Activated CD8-positive, alpha-beta T cell treated with anti-CD3 and anti-CD28 coated beads for 36 hours (primary cell): ENCODE measurements around the gene NHS. TPM values are rescaled to one million over a fixed set of nuclear protein-coding genes. Genes with fewer than 3 reads are reported as not detected.

Experiments used
- ATAC-seq: fragments of 200-7000 bp; cut with Tn5 transposase; one replicate; pipeline ENCODE4 v1.10.0; 2021; ENCODE audit warnings: mild to moderate bottlenecking, moderate library complexity
- CTCF ChIA-PET: fragments of 350-600 bp; sonication (Branson Sonifier 250); formaldehyde crosslinking; loops from one replicate; lab custom pipeline; 2021; ENCODE audit warnings: antibody characterized with exemption; lab: Charles Lee
- POLR2A ChIA-PET: fragments of 350-600 bp; sonication (Branson Sonifier 250); formaldehyde crosslinking; loops from one replicate; lab custom pipeline; 2021; ENCODE audit warnings: antibody characterized with exemption; lab: Charles Lee
- DNase-seq: peaks from one replicate; pipeline ENCODE4 v3.0.0-alpha.2; 2020
- H3K27ac Mint-ChIP-seq: one replicate; pipeline ENCODE4 v1.8.0; 2021; ENCODE audit warnings: mild to moderate bottlenecking, mixed read lengths
- H3K27me3 Mint-ChIP-seq: one replicate; pipeline ENCODE4 v1.8.0; 2021; ENCODE audit warnings: mixed read lengths
- H3K36me3 Mint-ChIP-seq: one replicate; pipeline ENCODE4 v1.8.0; 2021; ENCODE audit warnings: low read depth, mixed read lengths
- H3K4me1 Mint-ChIP-seq: one replicate; pipeline ENCODE4 v1.8.0; 2021; ENCODE audit warnings: low read depth, mixed read lengths
- H3K4me3 Mint-ChIP-seq: one replicate; pipeline ENCODE4 v1.8.0; 2021; ENCODE audit warnings: mild to moderate bottlenecking, moderate library complexity, mixed read lengths
- H3K9me3 Mint-ChIP-seq: one replicate; pipeline ENCODE4 v1.8.0; 2021; ENCODE audit warnings: mixed read lengths
- intact Hi-C: fragments of 100-400 bp; cut with micrococcal nuclease; formaldehyde crosslinking; loops from one replicate; pipeline ENCODE4 v1.10.0; 2022
- total RNA-seq, 2 experiments: library from RNA; stranded (reverse); gene quantifications; one replicate each; pipeline ENCODE4 v1.2.3, GENCODE V29; 2021
- TF ChIP-seq, protein P1 (sequence below): fragments of 200-600 bp; IDR thresholded peaks from one replicate; pipeline ENCODE4 v1.8.0; 2022; ENCODE audit warnings: antibody characterized with exemption, mild to moderate bottlenecking

The NHS gene
- total RNA-seq, 2 experiments from 2014 or later: 6.9 to 7.3 TPM

DNA sequence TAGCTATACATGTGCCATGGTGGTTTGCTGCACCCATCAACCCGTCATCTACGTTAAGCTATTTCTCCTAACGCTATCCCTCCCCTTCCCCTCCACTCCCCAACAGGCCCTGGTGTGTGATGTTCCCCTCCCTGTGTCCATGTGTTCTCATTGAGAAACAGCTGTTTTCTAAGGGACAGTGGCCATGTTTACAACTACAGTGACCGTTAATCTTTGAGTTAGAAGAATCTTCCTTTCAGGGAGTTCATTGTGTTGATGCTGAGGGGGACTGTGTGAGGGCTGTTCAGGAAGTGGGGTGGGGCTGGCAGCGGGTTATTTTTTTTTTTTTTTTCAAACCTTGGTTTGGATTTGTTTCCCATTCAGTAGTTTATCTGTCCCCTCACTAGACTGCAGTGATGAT lies 179.9 kb downstream of the NHS start:
- ATAC-seq (no peak), DNase-seq (no peak)
- TF ChIP-seq, protein P1, sequence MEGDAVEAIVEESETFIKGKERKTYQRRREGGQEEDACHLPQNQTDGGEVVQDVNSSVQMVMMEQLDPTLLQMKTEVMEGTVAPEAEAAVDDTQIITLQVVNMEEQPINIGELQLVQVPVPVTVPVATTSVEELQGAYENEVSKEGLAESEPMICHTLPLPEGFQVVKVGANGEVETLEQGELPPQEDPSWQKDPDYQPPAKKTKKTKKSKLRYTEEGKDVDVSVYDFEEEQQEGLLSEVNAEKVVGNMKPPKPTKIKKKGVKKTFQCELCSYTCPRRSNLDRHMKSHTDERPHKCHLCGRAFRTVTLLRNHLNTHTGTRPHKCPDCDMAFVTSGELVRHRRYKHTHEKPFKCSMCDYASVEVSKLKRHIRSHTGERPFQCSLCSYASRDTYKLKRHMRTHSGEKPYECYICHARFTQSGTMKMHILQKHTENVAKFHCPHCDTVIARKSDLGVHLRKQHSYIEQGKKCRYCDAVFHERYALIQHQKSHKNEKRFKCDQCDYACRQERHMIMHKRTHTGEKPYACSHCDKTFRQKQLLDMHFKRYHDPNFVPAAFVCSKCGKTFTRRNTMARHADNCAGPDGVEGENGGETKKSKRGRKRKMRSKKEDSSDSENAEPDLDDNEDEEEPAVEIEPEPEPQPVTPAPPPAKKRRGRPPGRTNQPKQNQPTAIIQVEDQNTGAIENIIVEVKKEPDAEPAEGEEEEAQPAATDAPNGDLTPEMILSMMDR: no peak
- ChIA-PET POLR2A (no interaction called here), CTCF (interaction anchor here (1.9 kb wide), 1 partner anchor 19 kb away, joined by 5 read pairs; no protein-coding TSS in a partner anchor)
- Mint-ChIP-seq H3K27ac (no peak overlapping the region), H3K9me3 (no peaks in the 10 kb centered on the region), H3K36me3 (no peaks in the 10 kb centered on the region), H3K27me3 (no peaks in the 10 kb centered on the region), H3K4me3 (no peak overlapping the region), H3K4me1 (peaks cover 5% of the 10 kb centered on the region)
- intact Hi-C loops: no loop called here

DNA sequence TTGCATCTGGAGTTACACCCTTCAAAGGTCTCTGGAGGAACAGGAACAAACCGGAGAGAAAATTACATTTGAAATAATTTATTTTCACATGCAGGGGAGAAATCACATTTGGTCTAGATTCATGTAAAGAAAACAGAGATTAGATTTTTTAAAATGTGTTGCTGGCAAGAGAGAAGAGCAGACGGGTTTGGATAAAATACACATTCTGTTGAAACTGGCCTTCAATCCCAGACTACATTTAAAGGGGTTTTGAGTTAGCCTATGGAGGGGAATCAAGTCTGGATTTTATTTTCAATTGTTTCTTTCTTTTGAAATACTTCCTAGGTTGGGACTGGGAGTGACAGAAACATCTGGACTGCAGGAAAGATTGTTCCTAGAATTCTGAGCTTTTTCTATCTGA lies 180.8 kb downstream of the NHS start:
- ChIA-PET CTCF (no interaction called here), POLR2A (no interaction called here)
- no peaks in the 10 kb centered on the region for H3K9me3 Mint-ChIP-seq
- intact Hi-C loops: no loop called here
- H3K27me3 Mint-ChIP-seq: no peaks in the 10 kb centered on the region
- peaks cover 5% of the 10 kb centered on the region for H3K4me1 Mint-ChIP-seq
- TF ChIP-seq, protein P1: no peak
- no peaks in the 10 kb centered on the region for H3K36me3 Mint-ChIP-seq
- no peak for ATAC-seq
- no peak for DNase-seq
- no peak overlapping the region for H3K27ac Mint-ChIP-seq
- no peak overlapping the region for H3K4me3 Mint-ChIP-seq

DNA sequence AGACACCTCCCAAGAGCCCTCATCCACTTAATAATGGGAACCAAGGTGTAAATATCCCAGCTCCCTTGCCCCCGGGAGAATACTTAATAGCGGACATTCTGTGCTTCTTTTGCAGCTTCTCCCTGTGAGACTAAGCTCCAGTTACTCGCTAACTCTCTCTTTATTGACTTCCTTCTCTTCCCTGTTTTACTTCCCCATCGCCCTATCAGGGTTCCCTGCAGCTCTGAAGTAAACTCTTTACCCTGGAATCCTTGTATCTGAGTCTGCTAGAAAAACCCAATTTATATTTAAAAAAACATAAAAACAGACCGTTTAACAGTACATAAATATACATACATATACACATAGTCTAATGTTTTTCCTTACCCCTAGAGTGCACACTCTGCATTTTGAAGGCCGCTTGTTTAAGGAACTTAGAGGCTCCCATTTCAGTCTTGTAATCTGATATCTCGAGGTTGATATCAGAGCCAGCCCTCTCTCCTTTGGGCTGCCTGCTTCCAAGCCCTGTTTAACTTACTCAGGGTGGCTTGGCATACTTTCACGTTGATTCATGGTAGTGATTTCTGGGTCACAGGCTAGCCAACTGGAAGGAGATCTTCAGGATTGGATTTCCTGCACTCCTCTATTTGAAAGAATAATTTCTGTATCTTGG lies 184.9 kb downstream of the NHS start:
- no peak overlapping the region for H3K27ac Mint-ChIP-seq
- no peak for DNase-seq

DNA sequence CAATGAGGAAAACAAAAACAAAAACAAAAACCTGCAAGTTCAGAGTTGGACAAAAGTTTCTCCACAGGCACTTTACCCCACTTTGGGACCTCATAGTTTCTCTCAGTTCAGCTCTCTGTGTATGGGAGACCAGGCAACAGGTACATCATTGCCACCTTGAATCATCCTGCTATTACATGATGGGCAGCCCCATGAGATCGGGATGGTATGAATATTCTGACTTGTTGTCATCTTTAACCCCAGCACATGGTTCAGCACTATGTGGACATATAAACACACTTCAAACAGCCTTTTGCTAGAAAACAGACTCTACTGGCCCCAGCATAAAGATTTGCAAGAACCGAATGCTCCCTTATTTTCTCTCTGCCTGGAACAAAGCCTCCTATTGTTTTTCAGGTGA lies 185.4 kb downstream of the NHS start:
- Mint-ChIP-seq H3K27ac (no peak overlapping the region), H3K4me1 (peaks cover 10% of the 10 kb centered on the region), H3K36me3 (no peaks in the 10 kb centered on the region), H3K27me3 (no peaks in the 10 kb centered on the region), H3K4me3 (no peak overlapping the region), H3K9me3 (no peaks in the 10 kb centered on the region)
- DNase-seq (no peak), ATAC-seq (no peak)
- intact Hi-C loops: no loop called here
- ChIA-PET POLR2A (no interaction called here), CTCF (no interaction called here)
- TF ChIP-seq, protein P1: no peak

More for the DNA sequence above, 184.9 kb downstream of the NHS start:
- ChIA-PET CTCF (no interaction called here), POLR2A (no interaction called here)
- Mint-ChIP-seq H3K36me3 (no peaks in the 10 kb centered on the region), H3K9me3 (no peaks in the 10 kb centered on the region), H3K4me3 (no peak overlapping the region), H3K4me1 (peaks cover 10% of the 10 kb centered on the region), H3K27me3 (no peaks in the 10 kb centered on the region)
- no peak for ATAC-seq
- TF ChIP-seq, protein P1: no peak
- intact Hi-C loops: no loop called here

DNA sequence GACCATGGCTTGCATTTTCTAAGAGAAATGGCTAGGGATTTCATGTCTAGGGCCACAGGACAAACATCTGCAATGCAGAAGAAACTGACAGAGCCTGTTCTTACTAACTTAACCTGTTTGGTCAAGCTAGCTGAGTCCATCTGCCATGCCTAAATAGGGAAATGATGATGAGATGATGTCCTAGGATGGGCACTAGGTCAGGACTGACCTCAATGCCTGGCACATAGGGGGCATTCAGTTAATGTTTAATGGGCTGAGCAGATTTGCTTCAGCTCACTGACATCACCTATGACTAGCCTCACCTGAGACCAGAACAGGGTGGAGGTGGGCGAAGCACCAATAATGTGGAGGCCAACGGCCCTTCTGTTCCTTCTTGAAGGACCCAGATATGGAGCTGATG lies 188.1 kb downstream of the NHS start:
- TF ChIP-seq, protein P1: no peak
- DNase-seq (no peak), ATAC-seq (no peak)
- intact Hi-C loops: no loop called here
- Mint-ChIP-seq H3K27ac (no peak overlapping the region), H3K9me3 (no peaks in the 10 kb centered on the region), H3K27me3 (no peaks in the 10 kb centered on the region), H3K4me1 (peaks cover 10% of the 10 kb centered on the region), H3K4me3 (no peak overlapping the region), H3K36me3 (no peaks in the 10 kb centered on the region)
- ChIA-PET CTCF (no interaction called here), POLR2A (interaction anchor here (0.6 kb wide), 1 partner anchor 583 kb away, joined by 3 read pairs; no protein-coding TSS in a partner anchor)
